GM12878 (cell line): ENCODE data around the gene IGFL3. TPM values are rescaled to one million over a fixed set of nuclear protein-coding genes. Genes with fewer than 3 reads are reported as not detected.

ENCODE experiments used
- ATAC-seq: fragments of 200-7000 bp; cut with Tn5 transposase; 3 replicates; pipeline ENCODE4 v1.9.1; 2020; ENCODE audit warnings: mild to moderate bottlenecking, moderate library complexity
- BruUV-seq: library from RNA; stranded (reverse); fragments of 400-500 nt; replicated peaks from 2 replicates; lab custom pipeline; 2021; lab: Mats Ljungman, UMichigan
- CTCF ChIA-PET: fragments of 300-600 bp; sonication (Branson Sonifier 250); formaldehyde crosslinking; extraction: SDS; loops from one replicate; lab custom pipeline; 2021; ENCODE audit warnings: inconsistent platforms; lab: Yijun Ruan, JAX
- POLR2A ChIA-PET: fragments of 350-600 bp; formaldehyde crosslinking; extraction: SDS; loops from one replicate; lab custom pipeline; 2021; ENCODE audit warnings: inconsistent platforms; lab: Charles Lee
- RAD21 ChIA-PET: fragments of 300-600 bp; sonication (Branson Sonifier 250); formaldehyde crosslinking; loops from one replicate; lab custom pipeline; 2023; ENCODE audit warnings: antibody characterized with exemption; ENCODE audit not compliant: unreplicated experiment; lab: Charles Lee
- SMC1A ChIA-PET: fragments of 300-600 bp; sonication (Branson Sonifier 250); formaldehyde crosslinking; loops from one replicate; lab custom pipeline; 2023; ENCODE audit not compliant: unreplicated experiment, uncharacterized antibody; lab: Charles Lee
- DNase-seq: peaks from one replicate; pipeline ENCODE4 v3.0.0-alpha.2; 2011; ENCODE audit warnings: low read depth, low spot score
- FAIRE-seq: peaks from 3 replicates; lab custom pipeline; 2011; peaks lifted over from hg19 to GRCh38; lab: Jason Lieb, UNC
- H2AFZ ChIP-seq: 2 replicates; pipeline ENCODE4 v1.6.0; 2011; ENCODE audit warnings: low read depth, low read length, control low read depth; ENCODE audit not compliant: control insufficient read depth
- H3K27ac ChIP-seq: 2 replicates; pipeline ENCODE4 v1.5.1; 2011; ENCODE audit warnings: control low read depth; ENCODE audit not compliant: control insufficient read depth, insufficient read depth
- H3K27me3 ChIP-seq, 2 experiments: replicated peaks in 1 of 2; 2 replicates each; pipeline versions ENCODE4 v1.6.0 to v1.6.1; 2011; ENCODE audit warnings: low read length in 1 of 2; ENCODE audit not compliant: control insufficient read depth in 2 of 2, insufficient read depth in 2 of 2
- H3K36me3 ChIP-seq, 2 experiments: 2 replicates each; pipeline ENCODE4 v1.5.1; 2011; ENCODE audit warnings: low read length in 1 of 2; ENCODE audit not compliant: control insufficient read depth in 2 of 2, insufficient read depth in 2 of 2
- H3K4me1 ChIP-seq: 2 replicates; pipeline ENCODE4 v1.6.1; 2011; ENCODE audit warnings: mild to moderate bottlenecking, low read length, moderate library complexity, mixed read lengths; ENCODE audit not compliant: control insufficient read depth, insufficient read depth
- H3K4me2 ChIP-seq: 2 replicates; pipeline ENCODE4 v1.6.0; 2011; ENCODE audit warnings: control low read depth; ENCODE audit not compliant: control insufficient read depth, insufficient read depth
- H3K4me3 ChIP-seq: fragments of 200-600 bp; sonication (generic); 2 replicates; pipeline ENCODE4 v1.5.1; 2016
- H3K79me2 ChIP-seq: 2 replicates; pipeline ENCODE4 v1.6.0; 2011; ENCODE audit warnings: low read length; ENCODE audit not compliant: control insufficient read depth, insufficient read depth
- H3K9ac ChIP-seq: 2 replicates; pipeline ENCODE4 v1.8.0; 2011; ENCODE audit warnings: low read length, control low read depth, mixed read lengths; ENCODE audit not compliant: control insufficient read depth, insufficient read depth
- H3K9me3 ChIP-seq: replicated peaks from 3 replicates; pipeline ENCODE4 v1.5.1; 2011; ENCODE audit warnings: mild to moderate bottlenecking, low read length; ENCODE audit not compliant: control insufficient read depth, insufficient read depth
- H4K20me1 ChIP-seq: 2 replicates; pipeline ENCODE4 v1.6.0; 2011; ENCODE audit not compliant: control insufficient read depth, insufficient read depth
- BRCA1 ChIP-seq: IDR thresholded peaks from 2 replicates; pipeline ENCODE4 v1.6.1; 2011; ENCODE audit warnings: low read depth, low read length, improper control_type of control experiment
- ETV6 ChIP-seq, 2 experiments: fragments of 450-650 bp in 1 of 2; IDR thresholded peaks in 1 of 2; conservative IDR thresholded peaks in 1 of 2; 2 replicates each; pipeline ENCODE4 v1.6.1; 2014; ENCODE audit warnings: antibody characterized with exemption in 1 of 2, borderline replicate concordance in 1 of 2, low read depth in 1 of 2, mild to moderate bottlenecking in 1 of 2, moderate library complexity in 1 of 2
- SPI1 ChIP-seq: IDR thresholded peaks from 2 replicates; pipeline ENCODE4 v1.6.1; 2011; ENCODE audit warnings: low read depth, mild to moderate bottlenecking, low read length, moderate library complexity, borderline replicate concordance; ENCODE audit not compliant: insufficient read depth
- WGBS: methylation state at CpG from one replicate; pipeline ENCODE4 v1.1.6; 2016; ENCODE audit warnings: low lambda C conversion rate; ENCODE audit not compliant: insufficient replicate concordance, insufficient coverage; ENCODE audit errors: missing lambda C conversion rate; 5-methylcytosine and 5-hydroxymethylcytosine counted together
- in situ Hi-C: fragments of 300-500 bp; cut with MboI; formaldehyde crosslinking; loops from 9 replicates; pipeline ENCODE4 v1.14.3; 2018; ENCODE audit warnings: mixed read lengths
- intact Hi-C: fragments of 100-400 bp; cut with micrococcal nuclease; formaldehyde crosslinking; loops from one replicate; pipeline ENCODE4 v1.14.2; 2022; ENCODE audit not compliant: unreplicated experiment
- polyA plus RNA-seq, 11 experiments: library from polyadenylated mRNA; depleted of rRNA in 4 of 11; unstranded in 6 of 11; stranded (reverse) in 5 of 11; fragments of >200 nt; fragmentation: Nextera tagmentation in 4 of 11; fragmentation: Illumina TruSeq in 1 of 11; extraction: Ambion mirVana in 4 of 11; extraction: Trizol in 1 of 11; gene quantifications; 1 replicate in 1 of 11; 2 replicates in 10 of 11; pipeline versions ENCODE4 v1.2.1 to v1.2.3, GENCODE V29; 2011 to 2016; ENCODE audit warnings: inconsistent platforms in 2 of 11, missing spikeins in 2 of 11, low read depth in 1 of 11
- total RNA-seq, 4 experiments: library from RNA; depleted of rRNA in 3 of 4; stranded (reverse); fragments of >200 nt in 3 of 4; fragmentation: Illumina TruSeq in 1 of 4; extraction: Trizol in 1 of 4; gene quantifications; 2 replicates each; pipeline versions ENCODE4 v1.2.1 to v1.2.3, GENCODE V29; 2013 to 2021

The IGFL3 gene
- total and polyA plus RNA-seq, 10 of the 15 experiments (the other 5 are each of a cell fraction or from before 2014, with no cell fraction given): not detected

- H2AFZ ChIP-seq: no peak overlapping the region
- H3K9ac ChIP-seq: no peak overlapping the region
- intact Hi-C loops: loop anchor here (2.0 kb wide), 1 partner anchor 47 kb away; no protein-coding TSS in a partner anchor
- 10% methylated on average over 9 of the region's 9 CpGs for WGBS
- H3K4me2 ChIP-seq: no peak overlapping the region
- in situ Hi-C loops: no loop called here
- TF ChIP-seq ETV6 (conservative IDR thresholded peaks at IDR 0.05 in 1 of 2, IDR thresholded peaks at IDR 0.05 in 1 of 2; ENCODE audit: borderline replicate concordance in 1 of 2, low read depth in 1 of 2) (no peak), SPI1 (peak; percentile 9; the same call in 1 of the 2 replicates)
- H3K27me3 ChIP-seq: peaks cover 3 to 9% of the 10 kb centered on the region in 2 experiments; a peak in 3 of 4 replicates
- DNase-seq (no peak), ATAC-seq (no peak), FAIRE-seq (no peak)
- ChIA-PET SMC1A (interaction anchor here (1.2 kb wide), 1 partner anchor 128 kb away, joined by 3 read pairs; no protein-coding TSS in a partner anchor), RAD21 (no interaction called here), POLR2A (no interaction called here), CTCF (interaction anchor here (1.0 to 1.8 kb wide), 4 partner anchors 112 to 307 kb away, joined by 4 to 5 read pairs (median 5); partner anchors contain the start of gene SIX5)
- H4K20me1 ChIP-seq: no peaks in the 10 kb centered on the region
- no peaks in the 10 kb centered on the region for H3K9me3 ChIP-seq
- BruUV-seq: no TSS peak
- H3K4me1 ChIP-seq: no peaks in the 10 kb centered on the region
- H3K4me3 ChIP-seq: no peak overlapping the region
- H3K36me3 ChIP-seq: no peaks in the 10 kb centered on the region
- no peaks in the 10 kb centered on the region for H3K79me2 ChIP-seq
- no peak overlapping the region for H3K27ac ChIP-seq
These were observed 48.2 kb downstream of the IGFL3 start for GRCh38 chr19:46076031-46076880.

DNA sequence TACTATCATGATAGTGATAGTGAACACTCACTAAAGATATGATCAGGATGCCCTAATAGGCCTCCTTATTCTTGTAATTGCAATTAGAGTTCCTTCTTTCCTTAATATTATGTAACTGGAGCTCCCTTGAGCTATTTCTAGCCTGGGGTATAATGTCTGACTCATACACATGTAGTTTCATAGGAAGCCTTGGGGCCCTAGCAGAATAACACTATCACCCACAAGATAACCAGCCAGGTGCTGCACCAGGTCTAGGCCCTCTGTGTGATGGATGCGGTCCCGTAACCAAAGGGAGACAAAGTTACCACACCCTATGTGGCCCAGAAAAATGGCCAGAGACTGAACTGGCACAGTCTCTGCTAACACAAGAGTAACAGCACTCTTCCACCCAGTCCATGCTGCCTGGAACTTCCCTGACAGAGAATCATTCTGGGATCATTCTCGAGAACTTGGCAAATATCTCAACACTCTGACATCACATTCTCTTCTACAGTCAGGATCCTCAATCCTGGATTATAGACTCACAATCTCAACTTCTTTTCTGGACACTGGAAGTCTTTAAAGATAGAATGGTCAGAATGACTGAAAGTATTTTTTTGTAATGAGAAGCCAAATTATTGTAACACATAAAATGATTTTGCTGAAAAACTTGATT is 51.1 kb downstream of the IGFL3 start:
- H2AFZ ChIP-seq: no peak overlapping the region
- ChIA-PET SMC1A (interaction anchor here (1.0 kb wide), 1 partner anchor 192 kb away, joined by 3 read pairs; no protein-coding TSS in a partner anchor), POLR2A (no interaction called here)
- no peaks in the 10 kb centered on the region for H3K36me3 ChIP-seq
- H4K20me1 ChIP-seq: no peaks in the 10 kb centered on the region
- no peak overlapping the region for H3K4me3 ChIP-seq
- 59% methylated on average over 3 of the region's 3 CpGs for WGBS
- TF ChIP-seq BRCA1: no peak
- TF ChIP-seq, all 136 proteins: peak for 0
- FAIRE-seq: no peak
- ChIA-PET CTCF (interaction anchor here (0.7 to 1.7 kb wide), 2 partner anchors 45 to 115 kb away, joined by 4 to 8 read pairs; no protein-coding TSS in a partner anchor), RAD21 (no interaction called here)
- H3K4me1 ChIP-seq: no peaks in the 10 kb centered on the region
- H3K9ac ChIP-seq: no peak overlapping the region
- peaks cover 9 to 12% of the 10 kb centered on the region in 2 experiments; a peak in 3 of 4 replicates for H3K27me3 ChIP-seq
- no peaks in the 10 kb centered on the region for H3K9me3 ChIP-seq
- no peak overlapping the region for H3K4me2 ChIP-seq
- no TSS peak for BruUV-seq
- H3K27ac ChIP-seq: no peak overlapping the region
- no peaks in the 10 kb centered on the region for H3K79me2 ChIP-seq
- in situ Hi-C loops (no loop called here), intact Hi-C loops (no loop called here)
- ATAC-seq: no peak
- no peak for DNase-seq

Other genes starting within 250 kb of the IGFL3 start
Only the 7 nearest of the 11 such genes appear.
- not detected in 2 replicates for gene NOVA2, start 150.8 kb downstream of the IGFL3 start, total RNA-seq (2014; rRNA removed)
- under 0.01 TPM in 1 of 2 replicates, not detected in the other for gene NOVA2, start 150.8 kb downstream of the IGFL3 start, total RNA-seq (2014; rRNA removed; fragmentation: Illumina TruSeq; extraction: Trizol)
- 0.03 and 0.44 TPM in 2 replicates for gene NOVA2, start 150.8 kb downstream of the IGFL3 start, total RNA-seq (2021)
- not detected in 2 replicates for gene NOVA2, start 150.8 kb downstream of the IGFL3 start, polyA plus RNA-seq (2011; rRNA removed)
- 0.03 TPM in 2 replicates for gene NOVA2, start 150.8 kb downstream of the IGFL3 start, polyA plus RNA-seq (2014; fragmentation: Illumina TruSeq; extraction: Trizol)
- under 1 TPM in 1 of 2 experiments, not detected in 1; under 0.01 TPM for gene NOVA2, start 150.8 kb downstream of the IGFL3 start, polyA plus RNA-seq (2014; fragmentation: Nextera tagmentation; extraction: Ambion mirVana)
- gene NOVA2, start 150.8 kb downstream of the IGFL3 start, polyA plus RNA-seq (2014; rRNA removed): 0.05 TPM in 1 of 2 replicates, not detected in the other
- under 1 TPM in 1 of 2 experiments, not detected in 1; 0.03 TPM for gene NOVA2, start 150.8 kb downstream of the IGFL3 start, polyA plus RNA-seq (2016; fragmentation: Nextera tagmentation; extraction: Ambion mirVana)
- 15.7 and 16.3 TPM in 2 replicates for gene CCDC61, start 129.2 kb downstream of the IGFL3 start, total RNA-seq (2014; rRNA removed)
- gene CCDC61, start 129.2 kb downstream of the IGFL3 start, total RNA-seq (2014; rRNA removed; fragmentation: Illumina TruSeq; extraction: Trizol): 7.5 and 8.3 TPM in 2 replicates
- gene CCDC61, start 129.2 kb downstream of the IGFL3 start, total RNA-seq (2021): 27.1 and 27.3 TPM in 2 replicates
- gene CCDC61, start 129.2 kb downstream of the IGFL3 start, polyA plus RNA-seq (2011; rRNA removed): 5.4 and 11.5 TPM in 2 replicates
- 1.1 and 8.3 TPM in 2 replicates for gene CCDC61, start 129.2 kb downstream of the IGFL3 start, polyA plus RNA-seq (2014; fragmentation: Illumina TruSeq; extraction: Trizol)
- under 1 TPM; 0.27 to 0.95 TPM for gene CCDC61, start 129.2 kb downstream of the IGFL3 start, polyA plus RNA-seq (2014; fragmentation: Nextera tagmentation; extraction: Ambion mirVana)
- gene CCDC61, start 129.2 kb downstream of the IGFL3 start, polyA plus RNA-seq (2014; rRNA removed): 21.5 and 22.9 TPM in 2 replicates
- 1 to 10 TPM; 1.7 to 9.1 TPM for gene CCDC61, start 129.2 kb downstream of the IGFL3 start, polyA plus RNA-seq (2016; fragmentation: Nextera tagmentation; extraction: Ambion mirVana)
- gene PGLYRP1, start 101.6 kb downstream of the IGFL3 start, total RNA-seq (2014; rRNA removed): not detected in 2 replicates
- gene PGLYRP1, start 101.6 kb downstream of the IGFL3 start, total RNA-seq (2014; rRNA removed; fragmentation: Illumina TruSeq; extraction: Trizol): not detected in 2 replicates
- not detected in 2 replicates for gene PGLYRP1, start 101.6 kb downstream of the IGFL3 start, total RNA-seq (2021)
- gene PGLYRP1, start 101.6 kb downstream of the IGFL3 start, polyA plus RNA-seq (2011; rRNA removed): not detected in 2 replicates
- gene PGLYRP1, start 101.6 kb downstream of the IGFL3 start, polyA plus RNA-seq (2014; fragmentation: Illumina TruSeq; extraction: Trizol): not detected in 2 replicates
- gene PGLYRP1, start 101.6 kb downstream of the IGFL3 start, polyA plus RNA-seq (2014; fragmentation: Nextera tagmentation; extraction: Ambion mirVana): not detected
- not detected in 2 replicates for gene PGLYRP1, start 101.6 kb downstream of the IGFL3 start, polyA plus RNA-seq (2014; rRNA removed)
- gene PGLYRP1, start 101.6 kb downstream of the IGFL3 start, polyA plus RNA-seq (2016; fragmentation: Nextera tagmentation; extraction: Ambion mirVana): under 1 TPM in 1 of 2 experiments, not detected in 1; 0.30 TPM
- gene IGFL4, start 83.7 kb downstream of the IGFL3 start, total RNA-seq (2014; rRNA removed): not detected in 2 replicates
- gene IGFL4, start 83.7 kb downstream of the IGFL3 start, total RNA-seq (2014; rRNA removed; fragmentation: Illumina TruSeq; extraction: Trizol): not detected in 2 replicates
- not detected in 2 replicates for gene IGFL4, start 83.7 kb downstream of the IGFL3 start, total RNA-seq (2021)
- not detected in 2 replicates for gene IGFL4, start 83.7 kb downstream of the IGFL3 start, polyA plus RNA-seq (2011; rRNA removed)
- not detected in 2 replicates for gene IGFL4, start 83.7 kb downstream of the IGFL3 start, polyA plus RNA-seq (2014; fragmentation: Illumina TruSeq; extraction: Trizol)
- not detected for gene IGFL4, start 83.7 kb downstream of the IGFL3 start, polyA plus RNA-seq (2014; fragmentation: Nextera tagmentation; extraction: Ambion mirVana)
- not detected in 2 replicates for gene IGFL4, start 83.7 kb downstream of the IGFL3 start, polyA plus RNA-seq (2014; rRNA removed)
- not detected for gene IGFL4, start 83.7 kb downstream of the IGFL3 start, polyA plus RNA-seq (2016; fragmentation: Nextera tagmentation; extraction: Ambion mirVana)
- gene IGFL2, start 23.6 kb upstream of the IGFL3 start, total RNA-seq (2014; rRNA removed): not detected in 2 replicates
- not detected in 2 replicates for gene IGFL2, start 23.6 kb upstream of the IGFL3 start, total RNA-seq (2014; rRNA removed; fragmentation: Illumina TruSeq; extraction: Trizol)
- not detected in 2 replicates for gene IGFL2, start 23.6 kb upstream of the IGFL3 start, total RNA-seq (2021)
- gene IGFL2, start 23.6 kb upstream of the IGFL3 start, polyA plus RNA-seq (2011; rRNA removed): 0.19 and 0.37 TPM in 2 replicates
- not detected in 2 replicates for gene IGFL2, start 23.6 kb upstream of the IGFL3 start, polyA plus RNA-seq (2014; fragmentation: Illumina TruSeq; extraction: Trizol)
- not detected for gene IGFL2, start 23.6 kb upstream of the IGFL3 start, polyA plus RNA-seq (2014; fragmentation: Nextera tagmentation; extraction: Ambion mirVana)
- not detected in 2 replicates for gene IGFL2, start 23.6 kb upstream of the IGFL3 start, polyA plus RNA-seq (2014; rRNA removed)
- gene IGFL2, start 23.6 kb upstream of the IGFL3 start, polyA plus RNA-seq (2016; fragmentation: Nextera tagmentation; extraction: Ambion mirVana): not detected
- gene IGFL1, start 105.1 kb upstream of the IGFL3 start, total RNA-seq (2014; rRNA removed): not detected in 2 replicates
- not detected in 2 replicates for gene IGFL1, start 105.1 kb upstream of the IGFL3 start, total RNA-seq (2014; rRNA removed; fragmentation: Illumina TruSeq; extraction: Trizol)
- not detected in 2 replicates for gene IGFL1, start 105.1 kb upstream of the IGFL3 start, total RNA-seq (2021)
- not detected in 2 replicates for gene IGFL1, start 105.1 kb upstream of the IGFL3 start, polyA plus RNA-seq (2011; rRNA removed)
- not detected in 2 replicates for gene IGFL1, start 105.1 kb upstream of the IGFL3 start, polyA plus RNA-seq (2014; fragmentation: Illumina TruSeq; extraction: Trizol)
- gene IGFL1, start 105.1 kb upstream of the IGFL3 start, polyA plus RNA-seq (2014; fragmentation: Nextera tagmentation; extraction: Ambion mirVana): not detected
- gene IGFL1, start 105.1 kb upstream of the IGFL3 start, polyA plus RNA-seq (2014; rRNA removed): not detected in 2 replicates
- gene IGFL1, start 105.1 kb upstream of the IGFL3 start, polyA plus RNA-seq (2016; fragmentation: Nextera tagmentation; extraction: Ambion mirVana): not detected
- gene HIF3A, start 172.4 kb upstream of the IGFL3 start, total RNA-seq (2014; rRNA removed): 0.06 TPM in 1 of 2 replicates, not detected in the other
- gene HIF3A, start 172.4 kb upstream of the IGFL3 start, total RNA-seq (2014; rRNA removed; fragmentation: Illumina TruSeq; extraction: Trizol): not detected in 2 replicates
- 0.18 and 0.32 TPM in 2 replicates for gene HIF3A, start 172.4 kb upstream of the IGFL3 start, total RNA-seq (2021)
- gene HIF3A, start 172.4 kb upstream of the IGFL3 start, polyA plus RNA-seq (2011; rRNA removed): not detected in 2 replicates
- not detected in 2 replicates for gene HIF3A, start 172.4 kb upstream of the IGFL3 start, polyA plus RNA-seq (2014; fragmentation: Illumina TruSeq; extraction: Trizol)
- under 1 TPM in 1 of 2 experiments, not detected in 1; 0.03 TPM for gene HIF3A, start 172.4 kb upstream of the IGFL3 start, polyA plus RNA-seq (2014; fragmentation: Nextera tagmentation; extraction: Ambion mirVana)
- gene HIF3A, start 172.4 kb upstream of the IGFL3 start, polyA plus RNA-seq (2014; rRNA removed): not detected in 2 replicates
- gene HIF3A, start 172.4 kb upstream of the IGFL3 start, polyA plus RNA-seq (2016; fragmentation: Nextera tagmentation; extraction: Ambion mirVana): under 1 TPM; 0.03 to 0.20 TPM